K562 (cell line): Measurements from ENCODE around the gene SPATS1. TPM values are rescaled to one million over a fixed set of nuclear protein-coding genes. Genes with fewer than 3 reads are reported as not detected.
A peak's percentile ranks its signal among the peaks of the same experiment; 100 is the strongest.

Experiments used
- CCAR2 ChIP-seq: fragments of 200-400 bp; formaldehyde crosslinking; IDR thresholded peaks from 2 replicates; pipeline ENCODE4 v1.6.1; 2017; ENCODE audit warnings: mild to moderate bottlenecking, low read depth, low read length
- COPS2 ChIP-seq: fragments of 450-650 bp; conservative IDR thresholded peaks from 2 replicates; pipeline ENCODE4 v1.6.1; 2016; ENCODE audit warnings: mild to moderate bottlenecking, moderate library complexity
- DDX20 ChIP-seq: fragments of 450-650 bp; IDR thresholded peaks from 2 replicates; pipeline ENCODE4 v1.6.1; 2016; ENCODE audit warnings: missing genetic modification characterization, low read depth, mild to moderate bottlenecking, missing compliant biosample characterization, moderate library complexity
- FOXO4 ChIP-seq: fragments of 450-650 bp; formaldehyde crosslinking; IDR thresholded peaks from 2 replicates; pipeline ENCODE4 v1.4.0; 2020; ENCODE audit warnings: mild to moderate bottlenecking, moderate library complexity
- HINFP ChIP-seq: fragments of 450-650 bp; conservative IDR thresholded peaks from 2 replicates; pipeline ENCODE4 v1.6.1; 2016; ENCODE audit warnings: missing genetic modification characterization, low read depth, mild to moderate bottlenecking, control low read depth, missing compliant biosample characterization
- KDM5B ChIP-seq: fragments of 200-600 bp; sonication (generic); IDR thresholded peaks from 2 replicates; pipeline ENCODE4 v1.6.1; 2012; ENCODE audit warnings: low read depth, mild to moderate bottlenecking, moderate library complexity, low read length, control low read depth, inconsistent platforms; ENCODE audit not compliant: insufficient replicate concordance
- KLF10 ChIP-seq: fragments of 250-450 bp; sonication (Bioruptor Pico); IDR thresholded peaks from 2 replicates; pipeline ENCODE4 v1.6.1; 2021; ENCODE audit warnings: matching md5 sums
- LEF1 ChIP-seq: fragments of 450-650 bp; IDR thresholded peaks from 2 replicates; pipeline ENCODE4 v1.6.1; 2016; ENCODE audit warnings: mild to moderate bottlenecking
- MECOM ChIP-seq: fragments of 250-450 bp; sonication (Bioruptor Pico); IDR thresholded peaks from 2 replicates; pipeline ENCODE4 v1.8.0; 2022; ENCODE audit warnings: inconsistent platforms
- RUNX1 ChIP-seq: sonication (generic); IDR thresholded peaks from 2 replicates; pipeline ENCODE4 v1.6.1; 2016; ENCODE audit warnings: antibody characterized with exemption, low read depth
- SFPQ ChIP-seq: fragments of 200-400 bp; formaldehyde crosslinking; IDR thresholded peaks from 2 replicates; pipeline ENCODE4 v1.6.1; 2017; ENCODE audit warnings: mild to moderate bottlenecking, low read depth, low read length, moderate library complexity
- TCF7L2 ChIP-seq: fragments of 150-350 bp; IDR thresholded peaks from 2 replicates; pipeline ENCODE4 v1.6.1; 2016; ENCODE audit warnings: low read depth, mild to moderate bottlenecking, low read length, moderate library complexity
- THRAP3 ChIP-seq: fragments of 450-650 bp; IDR thresholded peaks from 2 replicates; pipeline ENCODE4 v1.6.1; 2016; ENCODE audit warnings: mild to moderate bottlenecking, inconsistent platforms, borderline replicate concordance
- THRB ChIP-seq: fragments of 450-650 bp; formaldehyde crosslinking; conservative IDR thresholded peaks from 2 replicates; pipeline ENCODE4 v1.4.0; 2022; ENCODE audit warnings: mild to moderate bottlenecking, missing genetic modification characterization
- ZFX ChIP-seq: sonication (generic); formaldehyde crosslinking; IDR thresholded peaks from 2 replicates; pipeline ENCODE4 v1.8.0; 2022; ENCODE audit warnings: mild to moderate bottlenecking, missing genetic modification reagents, moderate library complexity
- ZNF224 ChIP-seq: sonication (generic); formaldehyde crosslinking; IDR thresholded peaks from 2 replicates; pipeline ENCODE4 v1.8.0; 2022; ENCODE audit warnings: mild to moderate bottlenecking, missing genetic modification reagents
- ZNF518B ChIP-seq: fragments of 250-450 bp; sonication (Bioruptor Pico); IDR thresholded peaks from 2 replicates; pipeline ENCODE4 v1.5.0; 2021; ENCODE audit warnings: mild to moderate bottlenecking, moderate library complexity
- polyA plus RNA-seq, 8 experiments: library from polyadenylated mRNA; depleted of rRNA in 4 of 8; stranded (reverse) in 5 of 8; unstranded in 3 of 8; fragments of >200 nt; fragmentation: Nextera tagmentation in 2 of 8; fragmentation: Illumina TruSeq in 1 of 8; extraction: Ambion mirVana in 2 of 8; extraction: Trizol in 1 of 8; gene quantifications; 2 replicates each; pipeline versions ENCODE4 v1.2.1 to v1.2.3, GENCODE V29; 2011 to 2014; ENCODE audit warnings: inconsistent platforms in 1 of 8, missing spikeins in 1 of 8
- total RNA-seq, 7 experiments: library from RNA; depleted of rRNA in 6 of 7; stranded (reverse); fragments of >200 nt in 6 of 7; fragmentation: Illumina TruSeq in 2 of 7; extraction: Trizol in 2 of 7; gene quantifications; 2 replicates each; pipeline versions ENCODE4 v1.2.1 to v1.2.3, GENCODE V29; 2011 to 2021; ENCODE audit warnings: low replicate concordance in 1 of 7

SPATS1 gene
- total and polyA plus RNA-seq, 9 of the 15 experiments (the other 6 are each of a cell fraction or from before 2014, with no cell fraction given) = not detected

GRCh38 chr6:44312901-44313788 lies 29.3 kb upstream of the SPATS1 start, which contains the start of gene AARS2 (continued):
- TF ChIP-seq FOXO4 = no peak
- no peak for TF ChIP-seq CCAR2
- no peak for TF ChIP-seq TCF7L2
- TF ChIP-seq MECOM (CRISPR knock-in tag) = no peak
- TF ChIP-seq RUNX1 = no peak
- TF ChIP-seq COPS2 = no peak
- peak; percentile 99 for TF ChIP-seq KDM5B
- no peak for TF ChIP-seq ZNF224 (CRISPR knock-in tag)
- TF ChIP-seq HINFP (tag) = no peak
- peak; percentile 87 for TF ChIP-seq ZFX
- TF ChIP-seq THRB (CRISPR knock-in tag) = no peak
- TF ChIP-seq ZNF518B (CRISPR knock-in tag) = no peak
- TF ChIP-seq THRAP3 = 0 out of 2 replicates have a peak, but pooled peaks have one; percentile 65
- no peak for TF ChIP-seq DDX20
- TF ChIP-seq LEF1 = peak; percentile 51; the same call in 1 of the 2 replicates
- no peak for TF ChIP-seq SFPQ
- TF ChIP-seq KLF10 (CRISPR knock-in tag) = no peak
